Upper lobe of left lung (tissue), 6 donors: ENCODE data around the gene NR0B2. TPM values are rescaled to one million over a fixed set of nuclear protein-coding genes. Genes with fewer than 3 reads are reported as not detected.

Source experiments
- ATAC-seq, 2 donors: fragments of 200-7000 bp; cut with Tn5 transposase; one replicate each; pipeline ENCODE4 v1.9.1; 2022; ENCODE audit warnings: mild to moderate bottlenecking in 2 of 2, moderate library complexity in 2 of 2; ENCODE audit not compliant: low FRiP score in 2 of 2
- DNase-seq, 2 donors: peaks; one replicate each; pipeline ENCODE4 v3.0.0-alpha.2; 2019 to 2020
- H3K27ac ChIP-seq, 4 donors: fragments of 200-600 bp; sonication (generic); one replicate each; pipeline ENCODE4 v1.5.1; 2016 to 2019
- H3K27me3 ChIP-seq, 4 donors: fragments of 200-600 bp; sonication (generic); one replicate each; pipeline ENCODE4 v1.5.1; 2017 to 2019
- H3K36me3 ChIP-seq, 4 donors: fragments of 200-600 bp; sonication (generic); one replicate each; pipeline ENCODE4 v1.5.1; 2016 to 2019
- H3K4me1 ChIP-seq, 4 donors: fragments of 200-600 bp; sonication (generic); one replicate each; pipeline ENCODE4 v1.5.1; 2018 to 2019
- H3K4me3 ChIP-seq, 4 donors: fragments of 200-600 bp; sonication (generic); one replicate each; pipeline ENCODE4 v1.5.1; 2017 to 2019; ENCODE audit warnings: mild to moderate bottlenecking in 2 of 4, moderate library complexity in 1 of 4
- H3K9me3 ChIP-seq, 4 donors: fragments of 200-600 bp; sonication (generic); one replicate each; pipeline ENCODE4 v1.5.1; 2018 to 2019
- CTCF ChIP-seq, 6 experiments: fragments of 450-650 bp in 4 of 6; fragments of 200-600 bp in 2 of 6; sonication (generic) in 2 of 6; IDR thresholded peaks; one replicate each; pipeline ENCODE4 v1.5.1; 2016 to 2019; ENCODE audit warnings: antibody characterized with exemption in 6 of 6
- EP300 ChIP-seq, 4 donors: sonication (generic); formaldehyde crosslinking; IDR thresholded peaks; one replicate each; pipeline ENCODE4 v1.5.1; 2017; ENCODE audit warnings: antibody characterized with exemption in 4 of 4, control low read depth in 2 of 4
- POLR2A ChIP-seq, 4 donors: fragments of 450-650 bp; IDR thresholded peaks; one replicate each; pipeline ENCODE4 v1.5.1; 2016 to 2017; ENCODE audit warnings: antibody characterized with exemption in 4 of 4, mild to moderate bottlenecking in 2 of 4
- POLR2AphosphoS5 ChIP-seq, 2 donors: sonication (generic); formaldehyde crosslinking; IDR thresholded peaks; one replicate each; pipeline ENCODE4 v1.5.1; 2017; ENCODE audit warnings: antibody characterized with exemption in 2 of 2
- WGBS, 2 donors: methylation state at CpG; one replicate each; pipeline ENCODE4 v1.1.5; 2017 to 2018; 5-methylcytosine and 5-hydroxymethylcytosine counted together
- total RNA-seq, 6 donors: library from RNA; depleted of rRNA in 4 of 6; stranded (reverse); fragments of >200 nt in 4 of 6; gene quantifications; one replicate each; pipeline versions ENCODE4 v1.1.0 to v1.2.1, GENCODE V29; 2016 to 2021
- donor health status: DM: no; HTN: no; CAD: no; lungs with moderate emphysema.
- donor health status: DM: no; HTN: yes; CAD: no; lungs with severe emphysema.

NR0B2 gene
- total RNA-seq, 6 donors from 2014 or later, result 0.89 to 8.8 (median 2.4) TPM; not detected in 1

DNA sequence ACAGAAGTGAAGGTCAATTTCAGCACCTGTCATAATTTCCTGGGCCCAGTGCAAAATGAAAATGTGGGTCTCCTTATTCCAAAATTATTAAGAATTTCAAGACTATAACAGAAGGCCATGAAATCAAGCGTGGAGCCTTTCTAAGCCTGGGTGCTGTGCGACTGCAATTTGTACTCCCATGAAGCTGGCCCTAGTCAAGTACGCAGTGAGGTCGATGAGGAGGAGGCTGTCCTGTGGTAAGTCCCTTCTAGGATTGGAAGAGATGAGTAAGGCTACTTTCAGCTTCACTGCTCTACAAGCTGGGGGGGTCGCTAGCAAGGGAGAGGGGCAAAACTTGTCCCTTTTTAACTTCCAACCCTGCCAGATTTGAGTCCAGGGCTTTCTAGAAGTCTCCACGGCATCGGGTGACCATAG is 7.4 kb upstream of the NR0B2 start:
- peak overlapping the region; percentile 65 to 94 (median 85) for H3K27ac ChIP-seq
- TF ChIP-seq EP300 (IDR thresholded peaks at IDR 0.05) (no peak), POLR2A (IDR thresholded peaks at IDR 0.05) (no peak), CTCF (IDR thresholded peaks at IDR 0.05) (no peak), POLR2AphosphoS5 (IDR thresholded peaks at IDR 0.05) (no peak)
- no peaks in the 10 kb centered on the region for H3K27me3 ChIP-seq
- DNase-seq, result no peak
- H3K36me3 ChIP-seq, result peaks cover 10 to 28% (median 19%) of the 10 kb centered on the region in 4 donors
- 8 to 16% methylated on average over 5 to 7 of the region's 7 CpGs for WGBS, 2 donors
- peak; percentile 51 to 56 for ATAC-seq
- peak overlapping the region in 3 of 4 donors; percentile 86 to 99 (median 96) for H3K4me3 ChIP-seq
- no peaks in the 10 kb centered on the region for H3K9me3 ChIP-seq
- peaks cover 17 to 23% (median 22%) of the 10 kb centered on the region in 4 donors for H3K4me1 ChIP-seq

DNA sequence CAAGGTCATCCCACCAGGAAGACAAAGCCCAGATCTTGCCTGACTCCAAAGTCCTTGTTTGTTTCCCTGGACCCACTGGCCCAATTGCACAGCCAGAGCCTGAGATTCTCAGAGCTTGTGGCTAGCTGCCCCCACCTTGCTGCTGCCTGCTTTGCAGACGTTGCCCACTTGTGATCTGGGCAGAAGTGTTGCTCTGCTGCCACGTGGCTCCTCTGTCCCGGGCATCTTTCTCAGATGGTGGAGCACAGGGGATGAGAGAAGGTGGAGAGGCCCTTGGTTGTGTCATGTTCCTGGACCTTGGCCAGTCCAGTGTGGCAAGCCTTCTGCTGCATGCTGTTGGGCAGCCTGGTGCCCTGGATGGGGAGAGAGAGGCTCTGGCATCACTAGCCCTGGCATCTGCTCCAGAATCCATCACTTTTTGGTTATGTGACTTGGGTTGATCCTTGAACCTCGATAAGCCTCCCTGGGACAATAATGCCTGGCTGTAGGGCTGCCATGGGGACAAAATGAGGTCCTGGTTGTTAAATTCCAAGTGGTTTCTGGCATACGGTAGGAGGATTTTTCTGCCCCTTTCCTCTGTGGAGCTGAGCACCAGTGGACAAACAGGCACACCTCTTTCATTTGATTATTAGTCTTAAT is 1.5 kb upstream of the NR0B2 start:
- no peak for ATAC-seq

GRCh38 chr1:26913389-26913753 is 404 bp downstream of the NR0B2 start:
- H3K4me1 ChIP-seq, result peaks cover 0 to 31% (median 8%) of the 10 kb centered on the region in 4 donors
- no peaks in the 10 kb centered on the region for H3K27me3 ChIP-seq
- DNase-seq, result peak in 1 of 2 donors; percentile 76
- ATAC-seq, result no peak
- H3K27ac ChIP-seq, result peak overlapping the region; percentile 57 to 89 (median 76)
- no peaks in the 10 kb centered on the region for H3K9me3 ChIP-seq
- H3K4me3 ChIP-seq, result peak overlapping the region in 3 of 4 donors; percentile 32 to 43 (median 41)
- no peak for TF ChIP-seq CTCF (IDR thresholded peaks at IDR 0.05)
- no peak for TF ChIP-seq EP300 (IDR thresholded peaks at IDR 0.05)
- TF ChIP-seq POLR2A (IDR thresholded peaks at IDR 0.05), result no peak
- no peak for TF ChIP-seq POLR2AphosphoS5 (IDR thresholded peaks at IDR 0.05)
- H3K36me3 ChIP-seq, result no peaks in the 10 kb centered on the region
- WGBS, 2 donors, result 59 to 65% methylated on average over 3 of the region's 5 CpGs

More for the DNA sequence above, 1.5 kb upstream of the NR0B2 start:
- no peaks in the 10 kb centered on the region for H3K9me3 ChIP-seq
- H3K4me3 ChIP-seq, result no peak overlapping the region
- H3K36me3 ChIP-seq, result no peaks in the 10 kb centered on the region
- 41 to 46% methylated on average over 4 to 5 of the region's 5 CpGs for WGBS, 2 donors
- peak overlapping the region in 2 of 4 donors; percentile 71 to 89 for H3K27ac ChIP-seq
- peak in 1 of 2 donors; percentile 85 for DNase-seq
- TF ChIP-seq POLR2AphosphoS5 (IDR thresholded peaks at IDR 0.05), result peak in 1 of 2 donors; percentile 32
- TF ChIP-seq CTCF (IDR thresholded peaks at IDR 0.05), result no peak
- TF ChIP-seq EP300 (IDR thresholded peaks at IDR 0.05), result no peak
- TF ChIP-seq POLR2A (IDR thresholded peaks at IDR 0.05), result no peak
- no peaks in the 10 kb centered on the region for H3K27me3 ChIP-seq
- H3K4me1 ChIP-seq, result peaks cover 0 to 27% (median 6%) of the 10 kb centered on the region in 4 donors

- Histone ChIP-seq H3K27ac (peak overlapping the region in 1 of 4 donors; percentile 44), H3K9me3 (no peaks in the 10 kb centered on the region), H3K27me3 (no peaks in the 10 kb centered on the region), H3K36me3 (no peaks in the 10 kb centered on the region), H3K4me1 (peaks cover 0 to 31% (median 8%) of the 10 kb centered on the region in 4 donors), H3K4me3 (peak overlapping the region in 1 of 4 donors; percentile 41)
- TF ChIP-seq POLR2A (IDR thresholded peaks at IDR 0.05) (no peak), EP300 (IDR thresholded peaks at IDR 0.05) (no peak), CTCF (IDR thresholded peaks at IDR 0.05) (no peak), POLR2AphosphoS5 (IDR thresholded peaks at IDR 0.05) (no peak)
- ATAC-seq (no peak), DNase-seq (no peak)
- WGBS, 2 donors, result 51 to 68% methylated on average over 2 of the region's 2 CpGs
These were observed 1.7 kb downstream of the NR0B2 start for GRCh38 chr1:26912147-26912490.
